HuH-7 (cell line): Measurements from ENCODE around the gene SCLT1.

Source experiments
- DNase-seq: peaks from one replicate; pipeline ENCODE4 v3.0.0; 2011; ENCODE audit warnings: low spot score

The SCLT1 gene

DNA sequence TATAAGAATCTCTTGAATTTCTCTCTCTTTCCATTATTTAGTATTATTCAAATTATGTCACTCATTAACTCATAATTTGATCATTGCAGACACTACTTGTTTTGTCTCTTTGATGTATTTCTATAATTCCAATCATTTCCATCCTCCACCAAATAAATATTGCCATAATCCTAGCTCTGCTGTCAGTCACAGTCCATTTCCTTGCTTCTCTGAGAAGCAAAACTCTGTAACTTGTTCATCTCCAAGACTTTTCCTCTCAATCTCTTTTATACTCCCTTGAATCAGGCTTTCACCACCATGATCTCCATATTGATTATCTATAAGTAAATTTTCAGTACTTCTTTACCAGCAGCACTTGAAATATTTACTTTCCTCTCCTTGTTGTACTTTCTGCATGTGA, 135.9 kb downstream of the SCLT1 start:
- no peak for DNase-seq

DNA sequence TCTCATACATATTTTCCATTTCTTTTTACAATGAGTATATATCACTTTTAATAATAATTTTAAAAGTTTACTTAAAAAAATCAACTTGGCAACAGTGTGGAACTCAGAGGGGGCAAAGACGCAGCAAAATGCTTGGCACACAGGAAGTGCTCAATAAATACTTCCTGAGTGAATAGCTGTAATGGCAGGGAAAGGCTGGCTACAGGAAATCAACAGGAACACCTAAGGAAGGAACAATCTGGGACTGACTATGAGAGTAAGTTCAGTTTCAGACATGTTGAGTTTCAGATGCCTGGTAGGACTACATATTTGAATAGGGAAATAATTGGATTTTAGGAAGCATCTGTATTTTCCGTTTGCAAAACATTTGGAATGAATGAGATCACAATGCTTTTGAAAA, 137.6 kb downstream of the SCLT1 start:
- no peak for DNase-seq

DNA sequence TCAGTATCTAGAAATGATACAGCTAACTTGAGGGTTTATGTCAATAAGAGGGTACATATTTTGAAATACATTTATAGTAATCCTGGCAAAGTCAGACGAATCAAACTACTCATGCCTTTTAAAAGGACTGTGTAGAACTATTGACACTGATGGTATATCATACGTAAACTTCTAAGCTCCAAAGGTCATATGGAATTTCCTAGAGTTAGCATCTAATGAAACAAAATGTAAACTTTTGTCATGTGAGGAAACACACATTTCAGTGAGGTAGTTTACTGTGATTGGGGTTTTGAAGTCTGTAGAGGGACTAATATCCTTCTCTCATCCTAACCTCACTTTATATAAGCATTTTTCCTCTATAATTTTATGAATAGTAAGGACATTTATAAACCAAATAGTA, 138.4 kb downstream of the SCLT1 start:
- no peak for DNase-seq

DNA sequence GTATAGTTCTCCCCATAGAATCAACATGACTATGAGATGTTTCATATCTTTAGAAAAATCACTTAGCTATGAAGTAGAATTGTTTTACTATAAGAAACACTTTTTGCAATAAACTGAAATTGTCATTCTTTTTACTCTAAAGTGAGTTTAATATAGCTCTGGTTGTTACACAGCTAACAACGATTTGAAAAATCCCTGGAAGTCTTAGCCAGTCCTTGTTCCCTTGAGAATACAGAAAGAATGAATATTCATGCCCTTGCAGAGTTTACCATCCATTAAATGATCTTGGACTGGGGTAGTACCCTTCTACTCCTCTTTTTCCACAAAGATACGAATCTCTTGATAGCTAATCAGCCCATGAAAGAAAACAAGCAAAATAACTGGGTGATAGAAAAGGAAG, 142.0 kb downstream of the SCLT1 start:
- DNase-seq, result no peak

DNA sequence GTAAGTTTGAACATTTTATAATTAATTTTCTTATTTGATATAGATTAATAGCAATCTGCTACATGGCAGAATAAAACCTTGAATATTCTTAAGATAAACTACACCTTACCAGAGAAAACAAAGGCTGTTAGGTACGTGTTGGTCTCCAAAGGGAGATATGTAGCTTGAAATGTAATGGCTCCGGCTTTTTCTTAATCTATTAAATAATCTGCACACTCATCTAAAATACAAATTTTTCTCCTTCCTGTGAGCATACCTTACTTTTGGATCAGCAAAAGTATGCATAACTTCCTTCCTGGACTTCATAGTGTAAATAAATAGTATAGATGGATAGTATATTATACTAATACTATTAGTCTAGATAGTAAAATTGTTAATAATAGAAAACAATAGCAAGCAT, 142.5 kb downstream of the SCLT1 start:
- no peak for DNase-seq

DNA sequence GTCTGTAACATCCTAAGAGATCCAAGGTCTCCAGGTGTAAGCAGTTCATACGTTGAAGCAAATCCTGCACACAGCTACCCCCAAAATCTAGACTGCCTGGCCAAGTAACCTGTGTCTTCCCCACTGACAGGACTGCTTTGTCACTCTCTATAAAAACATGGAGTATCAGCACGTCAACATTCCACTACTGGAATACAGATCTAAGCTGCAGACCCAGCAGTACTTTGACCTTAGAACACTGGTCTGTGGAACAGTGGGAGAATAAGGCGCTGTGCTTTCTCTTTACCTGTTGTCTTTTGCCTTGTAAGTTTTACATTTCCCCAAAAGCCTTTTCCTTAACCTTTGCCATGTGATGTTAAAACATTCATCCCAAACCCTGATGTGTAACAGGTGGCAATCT, 146.4 kb downstream of the SCLT1 start:
- DNase-seq, result no peak

DNA sequence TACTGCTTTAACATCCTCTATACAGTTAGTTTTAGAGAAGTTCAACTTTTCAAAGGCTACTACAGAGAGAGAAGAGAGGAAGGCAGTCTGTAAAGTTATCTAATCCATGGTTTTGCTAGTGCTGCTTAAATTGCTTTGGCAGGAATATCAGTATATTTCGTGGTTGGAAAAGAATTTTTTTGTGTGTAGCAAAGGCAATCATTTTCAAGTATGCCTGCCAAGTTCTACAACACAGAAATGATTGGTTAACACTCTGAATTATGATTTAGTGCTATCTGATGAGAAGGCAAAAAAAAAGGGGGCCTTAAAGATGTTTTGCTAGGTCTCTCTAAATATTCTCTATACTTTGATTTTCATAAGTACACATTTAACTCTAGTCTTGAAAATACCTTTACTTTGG, 150.7 kb downstream of the SCLT1 start:
- DNase-seq, result no peak

DNA sequence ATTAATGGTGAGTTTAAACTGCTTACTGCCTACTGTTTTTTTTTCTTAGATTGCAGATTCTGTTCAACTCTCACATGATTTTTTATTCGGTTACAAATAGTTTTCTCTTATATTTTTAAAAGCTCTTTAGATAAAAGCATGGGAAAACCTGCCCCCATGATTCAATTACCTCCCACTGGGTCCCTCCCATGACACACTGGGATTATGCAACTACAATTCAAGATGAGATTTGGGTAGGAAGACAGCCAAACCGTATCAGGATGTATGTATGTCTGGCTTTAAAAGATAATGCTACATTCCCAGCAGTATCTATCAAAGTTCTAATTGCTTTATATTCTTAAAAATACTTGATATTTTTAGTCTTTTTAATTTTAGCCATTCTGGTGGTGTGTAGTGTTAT, 152.4 kb downstream of the SCLT1 start:
- DNase-seq, result no peak

DNA sequence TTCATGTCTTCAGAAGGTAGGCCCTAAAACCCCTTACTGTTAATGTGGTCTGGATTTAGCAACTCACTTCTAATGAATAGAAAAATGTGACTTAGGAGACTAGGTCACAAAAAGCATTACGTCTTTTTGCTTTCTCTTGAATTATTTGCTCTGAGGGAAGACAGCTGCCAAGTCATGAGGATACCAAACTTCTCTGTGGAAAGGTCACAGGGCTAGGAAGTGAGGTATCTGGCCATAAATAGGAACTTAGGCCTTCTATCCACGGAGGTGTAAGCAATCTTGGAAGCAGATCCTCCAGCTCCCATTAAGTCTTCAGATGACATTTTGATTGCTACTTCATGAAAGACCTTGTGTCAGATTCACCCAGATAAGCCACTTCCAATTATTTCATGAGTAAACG, 163.3 kb downstream of the SCLT1 start:
- no peak for DNase-seq

DNA sequence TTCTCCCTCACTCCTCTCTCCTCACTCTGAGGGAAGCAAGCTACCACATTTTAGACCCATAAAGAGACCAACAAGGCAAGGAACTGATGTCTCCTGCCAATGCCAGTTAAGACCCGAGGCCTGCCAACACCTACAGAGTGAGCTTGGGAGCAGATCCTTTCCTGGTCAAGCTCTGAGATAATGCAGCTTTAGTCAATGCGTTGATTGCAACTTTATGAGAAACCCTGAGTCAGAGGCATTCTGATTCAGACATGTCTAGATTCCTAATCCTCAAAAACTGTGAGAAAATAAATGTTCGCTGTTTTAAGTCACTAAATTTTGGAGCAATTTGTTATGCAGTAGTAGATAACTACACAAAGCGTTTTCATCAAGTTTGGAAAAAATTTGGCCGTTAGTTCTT, 168.4 kb downstream of the SCLT1 start:
- DNase-seq, result no peak

DNA sequence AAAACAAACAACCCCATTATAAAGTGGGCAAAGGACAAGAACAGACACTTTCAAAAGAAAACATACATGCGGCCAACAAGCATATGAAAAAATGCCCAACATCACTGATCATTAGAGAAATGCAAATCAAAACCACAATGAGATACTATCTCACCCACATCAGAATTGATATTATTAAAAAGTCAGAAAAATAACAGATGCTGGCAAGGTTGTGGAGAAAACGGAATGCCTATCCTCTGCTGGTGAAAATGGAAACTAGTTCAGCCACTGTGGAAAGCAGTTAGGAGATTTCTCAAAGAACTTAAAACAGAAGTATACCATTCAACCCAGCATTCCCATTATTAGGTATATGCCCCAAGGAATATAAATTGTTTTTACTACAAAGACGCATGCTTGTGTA, 171.4 kb downstream of the SCLT1 start:
- DNase-seq, result no peak

DNA sequence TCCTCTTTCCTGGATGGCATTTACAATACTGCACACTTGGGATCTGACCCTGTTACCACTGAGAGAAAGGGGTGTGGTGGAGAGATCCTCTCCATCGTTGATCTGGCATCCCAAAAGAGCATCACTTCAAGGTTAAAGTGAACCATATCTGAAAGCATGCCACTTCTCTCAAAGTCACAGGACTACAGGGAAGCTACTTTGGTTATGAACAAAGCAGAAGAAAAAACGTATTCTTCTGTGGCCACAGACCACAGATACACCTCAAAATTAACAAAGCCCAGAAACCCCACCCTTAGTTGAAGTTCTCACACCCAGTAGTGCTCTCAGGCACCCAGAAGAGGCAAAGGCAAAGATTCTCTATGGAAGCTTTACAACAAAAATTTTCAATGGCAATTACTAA, 175.6 kb downstream of the SCLT1 start:
- no peak for DNase-seq

DNA sequence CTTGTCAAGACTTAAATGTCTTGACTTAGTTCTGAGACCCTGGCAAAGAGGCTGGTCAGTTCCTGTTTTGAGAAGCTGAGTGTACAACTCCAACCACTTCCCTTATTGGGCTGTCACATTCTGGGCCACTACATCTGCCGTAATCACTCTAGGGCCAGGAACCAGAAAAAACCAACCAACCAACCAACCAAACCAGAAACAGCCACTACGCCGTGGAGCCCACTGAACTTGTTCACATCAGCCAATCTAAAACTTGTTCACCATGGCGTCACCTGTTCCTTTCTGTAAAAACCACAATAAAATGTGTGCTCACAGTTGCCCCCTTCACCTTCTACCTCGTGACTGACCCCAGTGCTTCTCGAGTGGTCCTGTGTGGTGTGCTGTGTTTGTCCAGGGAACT, 176.5 kb downstream of the SCLT1 start:
- no peak for DNase-seq

DNA sequence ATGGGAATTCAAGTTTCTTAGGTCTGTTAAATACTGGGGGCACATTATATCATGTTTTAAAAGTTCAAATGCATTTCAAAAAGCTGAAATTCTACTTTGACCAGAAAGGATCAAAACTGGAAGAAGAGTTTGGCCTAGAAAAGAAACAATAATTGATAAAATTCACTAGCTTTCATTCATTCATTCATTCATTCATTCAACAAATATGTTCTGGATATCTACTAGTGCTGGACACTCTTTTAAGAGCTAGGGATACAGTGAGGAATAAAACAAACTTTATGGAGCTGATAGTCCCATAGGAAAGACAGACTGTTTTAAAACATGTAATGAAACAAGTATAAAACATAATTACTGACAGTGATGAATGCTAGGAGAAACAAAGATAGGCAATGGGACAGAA, 177.8 kb downstream of the SCLT1 start:
- DNase-seq, result no peak

DNA sequence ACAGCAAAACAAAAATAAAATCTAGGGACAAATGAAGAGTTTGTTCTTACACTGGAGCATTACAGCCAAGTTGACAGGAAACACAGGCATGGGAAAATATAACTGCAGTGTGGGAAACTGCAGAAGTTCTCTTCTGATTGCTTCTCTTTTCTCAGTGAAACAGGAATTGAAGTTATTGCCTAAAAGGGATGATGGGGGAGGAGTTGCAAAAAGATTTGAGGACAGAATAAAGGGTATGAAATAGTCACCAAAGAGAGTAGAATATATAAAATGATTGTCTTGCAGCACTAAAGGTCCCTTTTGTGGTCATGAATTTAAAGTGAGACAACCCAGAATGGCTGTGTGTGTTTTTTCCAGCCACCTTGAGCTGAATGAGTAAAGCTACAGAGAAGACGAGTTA, 180.1 kb downstream of the SCLT1 start:
- DNase-seq, result no peak

DNA sequence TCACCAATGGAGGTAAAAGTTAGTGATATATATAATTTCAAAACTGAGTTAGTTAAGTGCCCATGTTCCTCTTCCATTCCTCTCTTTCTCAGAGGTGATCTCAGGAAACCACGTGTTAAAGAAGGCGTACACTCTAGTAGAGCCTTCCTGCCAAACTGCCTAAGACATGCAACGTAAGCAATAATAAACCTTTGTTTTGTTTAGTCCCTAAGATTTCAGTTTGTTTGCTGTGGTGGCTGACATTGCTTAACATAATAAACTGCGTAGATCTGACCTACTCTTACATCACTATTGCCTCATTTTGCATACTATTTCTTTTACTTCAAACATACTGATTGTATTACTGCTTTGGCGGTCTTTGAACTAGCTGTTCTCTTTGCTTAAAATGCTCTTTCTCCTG, 184.6 kb downstream of the SCLT1 start:
- no peak for DNase-seq

DNA sequence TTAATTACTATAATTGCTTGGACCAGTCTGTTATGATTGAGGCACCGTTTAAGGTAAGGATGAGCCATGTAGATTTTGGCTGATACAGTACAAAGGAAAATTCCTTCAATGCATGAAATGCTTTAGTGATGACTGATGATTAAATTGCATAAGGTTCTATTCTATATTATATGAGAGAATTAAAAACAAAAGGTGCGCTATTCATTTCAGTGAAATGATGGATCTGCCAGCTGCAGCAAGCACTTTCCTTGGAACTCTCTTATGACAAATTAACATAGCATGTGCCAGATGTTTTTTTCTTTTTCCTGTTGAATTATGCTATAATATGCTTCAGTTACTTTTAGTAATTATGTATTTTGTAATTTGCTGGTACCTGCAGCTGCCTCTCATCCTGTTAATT, 185.4 kb downstream of the SCLT1 start:
- DNase-seq, result no peak

DNA sequence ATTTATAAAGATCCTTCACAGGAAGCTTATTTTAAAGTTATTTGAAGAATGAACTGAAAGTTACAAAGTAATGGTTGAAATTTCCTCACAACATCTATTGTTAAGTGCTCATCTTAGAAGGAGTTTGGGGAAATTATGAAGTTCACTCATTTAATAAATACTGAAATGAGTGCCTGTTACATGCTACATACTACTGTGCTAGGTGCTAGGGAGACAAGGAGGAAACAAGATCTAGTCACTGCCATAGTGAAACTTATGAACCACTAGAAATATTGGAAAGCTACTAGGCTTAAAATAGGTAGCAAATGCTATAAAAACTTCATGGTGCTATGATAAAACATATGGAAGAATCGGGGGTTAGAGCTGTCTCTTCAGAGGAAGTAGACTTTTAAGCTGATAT, 186.8 kb downstream of the SCLT1 start:
- no peak for DNase-seq

DNA sequence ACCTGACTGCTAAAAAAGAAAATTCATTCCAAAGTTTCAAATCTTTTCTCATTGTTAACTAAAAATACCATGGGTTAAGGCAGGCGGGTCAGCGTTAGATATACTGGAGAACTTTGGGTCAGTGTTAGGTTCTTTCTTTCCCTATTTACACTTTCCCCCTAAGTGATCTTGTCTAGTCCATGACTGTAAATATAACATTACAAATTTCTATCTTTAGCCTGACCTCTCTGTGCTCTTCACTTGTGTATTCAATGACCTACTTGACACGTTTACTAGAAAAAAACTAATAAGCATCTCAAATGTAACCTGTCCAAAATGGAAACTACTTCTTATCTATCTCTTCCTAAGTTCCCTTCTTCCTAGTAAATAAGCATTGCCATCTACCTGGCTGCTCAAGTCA, 188.5 kb downstream of the SCLT1 start:
- no peak for DNase-seq

DNA sequence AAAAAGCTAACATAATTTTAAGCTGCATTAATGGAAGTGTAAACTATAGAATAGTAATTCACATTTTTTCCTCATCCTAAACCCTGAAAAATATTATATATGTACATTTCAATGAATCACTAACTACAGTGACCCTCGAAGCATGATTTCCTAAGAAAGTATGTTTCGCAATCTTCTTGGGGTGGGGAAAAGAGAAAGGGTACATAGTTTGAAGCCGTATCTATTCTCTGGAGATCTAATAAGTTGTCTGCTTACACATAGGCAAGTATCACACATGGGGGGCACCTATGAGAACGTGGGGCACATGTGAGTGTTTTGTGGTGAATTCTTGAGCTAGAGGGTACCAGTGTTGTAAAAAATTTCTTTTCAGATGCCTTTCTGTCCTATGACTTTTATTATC, 212.7 kb downstream of the SCLT1 start:
- no peak for DNase-seq

DNA sequence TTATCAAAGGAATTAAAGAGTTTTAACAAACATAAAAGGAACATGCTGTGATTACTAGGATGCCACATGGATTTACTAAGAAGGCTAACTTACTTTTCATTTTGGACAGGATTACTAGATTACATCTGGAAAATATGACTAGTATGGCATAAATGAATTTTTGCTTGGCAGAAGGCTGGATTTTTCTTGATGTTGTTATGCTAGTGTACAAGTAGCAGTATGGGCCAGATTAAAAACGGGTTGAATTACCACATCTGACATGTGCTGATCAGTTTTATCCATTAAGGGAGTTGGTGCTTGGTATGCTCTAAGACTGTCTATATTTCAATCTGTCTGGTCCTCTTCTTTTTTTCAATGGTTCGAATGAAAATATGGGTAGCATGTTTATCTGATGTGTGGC, 213.4 kb downstream of the SCLT1 start:
- DNase-seq, result no peak

DNA sequence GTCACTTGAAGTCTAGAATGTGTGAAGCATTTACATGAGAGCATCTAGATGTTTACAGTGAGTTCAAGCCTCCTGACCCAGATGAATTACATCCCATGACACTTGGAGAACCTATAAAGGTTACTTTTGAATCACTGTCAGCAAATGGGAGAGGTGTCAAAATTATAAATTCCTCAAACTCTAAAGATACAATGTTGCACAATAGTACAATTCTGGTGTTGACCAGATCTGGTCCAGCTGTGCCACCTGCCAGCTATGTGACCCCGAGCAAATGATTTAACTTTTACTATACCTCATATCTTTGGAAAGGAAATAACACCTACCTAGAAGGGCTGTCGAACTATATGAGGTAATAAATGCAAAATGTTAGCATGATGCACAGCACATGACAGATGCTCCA, 214.1 kb downstream of the SCLT1 start:
- no peak for DNase-seq

DNA sequence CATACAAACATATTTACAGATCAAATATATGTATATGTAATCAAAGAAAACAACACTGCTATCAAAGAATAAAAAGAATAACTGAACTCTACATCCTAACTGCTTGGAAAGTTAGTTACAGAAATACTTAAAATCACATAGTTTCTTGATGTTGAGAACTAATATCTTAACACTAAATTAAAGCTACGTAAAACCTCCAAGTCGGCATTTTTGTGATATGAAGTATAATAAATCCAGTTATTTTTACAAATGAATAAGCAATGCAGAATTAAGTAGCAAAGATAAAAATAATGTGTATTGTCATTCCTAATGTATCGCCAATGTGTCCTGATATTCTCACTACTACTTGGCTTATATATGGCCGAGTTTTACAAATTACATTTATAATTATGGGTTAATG, 215.4 kb downstream of the SCLT1 start:
- no peak for DNase-seq

DNA sequence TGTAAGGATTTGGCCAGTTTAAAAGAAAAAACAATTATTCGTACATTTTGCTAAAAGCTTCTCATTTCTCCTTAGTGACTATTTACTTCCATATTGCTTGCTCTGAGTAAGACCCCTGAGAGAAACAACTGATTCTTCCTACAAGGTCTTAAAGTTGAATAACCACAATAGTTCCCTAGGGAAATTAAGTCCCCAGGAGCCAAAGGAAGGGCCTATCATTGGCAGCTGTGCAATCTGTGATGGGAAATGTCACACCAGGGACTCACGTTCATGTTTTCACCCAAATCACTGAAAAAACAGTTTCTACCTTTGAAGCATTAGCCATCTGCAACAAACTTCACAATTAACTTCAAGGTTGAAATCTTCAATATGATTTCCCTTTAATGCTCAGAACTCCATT, 217.1 kb downstream of the SCLT1 start:
- no peak for DNase-seq

DNA sequence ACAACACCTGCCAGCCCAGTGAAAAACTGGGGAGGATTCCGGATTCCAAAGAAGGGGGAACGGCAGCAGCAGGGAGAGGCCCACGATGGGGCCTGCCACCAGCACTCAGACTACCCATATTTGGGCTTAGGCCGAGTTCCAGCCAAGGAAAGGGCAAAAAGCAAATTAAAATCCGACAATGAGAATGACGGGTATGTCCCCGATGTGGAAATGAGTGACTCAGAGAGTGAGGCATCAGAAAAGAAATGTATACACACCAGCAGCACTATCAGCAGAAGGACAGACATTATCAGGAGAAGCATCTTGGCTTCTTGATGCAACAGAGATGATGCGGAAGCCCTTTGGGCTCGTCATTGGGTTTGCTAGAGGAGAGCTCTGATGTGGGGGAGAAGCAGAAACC, 221.4 kb downstream of the SCLT1 start:
- DNase-seq, result no peak
